GM21360 (cell line): ENCODE measurements around the gene HECW1.

Experiments used
- ATAC-seq: cut with Tn5 transposase; IDR thresholded peaks from one replicate; pipeline ENCODE4 v1.9.1; 2021; ENCODE audit warnings: mild to moderate bottlenecking, moderate library complexity; ENCODE audit not compliant: unreplicated experiment

The HECW1 gene

DNA sequence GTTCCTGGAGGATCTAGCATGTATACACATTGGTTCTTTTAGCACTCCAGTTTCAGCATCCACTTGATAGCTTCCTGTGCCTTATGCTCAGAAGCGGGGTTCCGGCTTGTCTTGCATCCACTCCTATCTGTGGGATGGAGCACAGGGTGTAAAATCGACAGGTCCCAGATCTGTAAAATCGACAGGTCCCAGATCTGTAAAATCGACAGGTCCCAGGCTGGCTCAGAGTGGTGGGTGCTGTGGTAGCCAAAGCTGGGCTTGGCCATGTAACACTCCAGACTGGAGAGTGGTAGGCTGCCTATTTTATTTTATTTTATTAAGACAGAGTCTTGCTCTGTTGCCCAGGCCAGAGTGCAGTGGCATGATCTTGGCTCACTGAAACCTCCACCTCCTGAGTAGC, 30.3 kb downstream of the HECW1 start:
- ATAC-seq, result no peak

DNA sequence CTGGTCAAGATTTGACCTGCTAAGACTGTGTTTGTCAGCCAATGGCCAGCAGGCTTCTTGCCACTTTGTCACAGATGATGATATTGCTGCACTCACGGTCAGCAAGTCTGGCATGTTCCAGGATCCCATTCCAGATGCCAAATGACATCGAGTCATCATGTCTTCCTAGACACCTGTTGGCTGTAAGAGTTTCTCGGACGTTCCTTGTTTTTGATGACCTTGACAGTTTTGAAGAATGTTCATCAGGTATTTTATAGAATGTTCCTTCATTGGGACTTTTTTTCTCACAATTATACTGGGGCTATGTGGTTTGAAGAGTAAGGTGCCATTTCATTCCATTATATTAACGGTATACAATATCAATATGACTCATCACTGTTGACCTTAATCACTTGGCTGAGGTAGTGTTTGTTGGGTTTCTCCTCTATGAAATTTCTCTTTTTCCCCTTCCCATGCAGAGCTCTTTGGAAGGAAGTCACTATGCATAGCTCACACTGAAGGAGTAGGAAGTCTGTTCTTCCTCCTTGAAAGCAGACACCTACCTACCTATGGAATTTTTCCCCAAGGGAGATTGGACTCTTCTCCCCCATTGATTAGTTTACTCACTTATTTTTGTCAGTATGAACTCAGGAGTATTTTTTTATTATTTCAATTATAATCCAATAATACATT, 31.6 kb downstream of the HECW1 start:
- no peak for ATAC-seq

DNA sequence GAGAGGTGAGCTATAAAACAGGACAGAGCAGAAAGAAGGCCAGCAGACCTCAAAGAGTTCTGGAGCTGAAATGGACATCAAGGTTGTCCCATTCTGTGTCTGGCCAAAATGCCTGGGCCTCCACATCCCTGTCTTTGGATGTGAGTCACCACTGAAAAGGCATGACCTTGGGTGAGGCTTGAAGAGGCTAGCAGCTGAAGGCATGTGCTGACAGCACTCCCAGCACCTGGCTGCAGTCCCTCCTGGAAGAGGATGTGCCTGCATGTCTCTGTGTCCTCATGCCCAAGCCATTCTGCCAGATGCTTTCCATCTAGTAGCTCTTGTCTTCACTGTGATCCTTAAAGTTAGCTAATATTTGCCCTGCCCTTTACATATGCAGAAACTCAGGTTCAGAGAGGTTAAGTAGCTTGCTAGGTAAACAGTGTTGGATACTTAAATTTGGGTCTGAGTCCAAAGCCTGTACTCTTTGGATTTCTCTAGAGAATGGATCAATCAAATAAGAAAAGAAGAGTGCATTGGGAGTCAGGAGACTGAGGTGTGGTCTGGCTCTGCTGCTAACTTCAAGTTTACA, 35.8 kb downstream of the HECW1 start:
- no peak for ATAC-seq

DNA sequence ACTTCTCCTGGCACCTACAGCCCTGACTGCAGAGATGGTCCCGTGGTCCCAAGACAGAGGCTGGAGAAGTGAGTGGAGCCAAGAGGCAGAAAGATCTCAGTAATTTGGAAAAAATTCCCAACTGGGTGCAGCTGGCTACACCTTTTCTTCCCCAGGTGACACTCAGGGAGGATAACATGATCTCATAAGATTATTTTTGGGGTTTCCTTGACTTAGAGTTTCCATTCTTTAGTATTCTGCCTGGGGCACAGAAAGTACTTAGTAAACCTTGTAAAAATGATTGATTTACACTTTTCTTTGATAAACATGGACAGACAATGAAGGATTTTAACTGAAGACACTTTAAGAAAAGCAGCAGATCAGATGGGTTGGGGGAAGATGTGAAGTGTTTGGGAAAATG, 38.6 kb downstream of the HECW1 start:
- ATAC-seq, result no peak

DNA sequence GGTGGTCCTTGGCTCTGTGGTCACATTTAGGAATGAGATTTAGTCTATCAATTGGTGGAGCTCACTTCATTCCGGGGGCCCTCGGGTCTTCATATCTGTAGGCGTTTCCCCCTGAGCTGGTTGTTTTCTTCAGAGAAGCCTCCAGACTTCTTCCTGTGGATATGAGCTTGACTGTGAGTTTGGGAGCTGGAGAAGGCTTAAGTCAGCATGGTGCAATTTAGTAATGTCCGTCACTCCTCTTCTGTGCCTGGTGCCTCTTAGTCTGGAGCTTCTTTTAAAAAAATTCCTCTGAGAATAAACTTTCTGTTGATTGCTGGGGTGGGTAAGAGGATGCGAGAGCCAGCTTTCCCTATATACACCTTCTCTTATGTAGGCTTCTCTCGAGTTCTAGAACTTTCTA, 40.2 kb downstream of the HECW1 start:
- no peak for ATAC-seq

DNA sequence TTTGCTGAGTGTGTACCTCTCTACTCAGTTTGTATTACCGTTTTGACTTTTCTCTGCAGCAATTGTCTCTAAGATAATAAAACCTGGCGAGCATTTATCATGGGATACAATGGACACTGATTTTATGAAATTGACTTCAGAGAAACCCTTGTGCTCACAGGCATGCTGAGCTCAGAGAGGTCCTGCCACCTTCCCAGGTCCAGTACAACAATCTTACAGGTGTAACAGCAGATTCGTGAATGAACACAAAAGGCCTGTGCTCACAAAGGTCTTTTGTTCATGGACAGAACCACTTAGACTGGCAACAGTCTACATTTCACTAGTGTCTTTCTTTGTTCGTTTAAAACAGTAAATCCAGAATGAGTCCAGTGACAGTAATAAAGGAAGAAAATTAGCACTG, 43.2 kb downstream of the HECW1 start:
- ATAC-seq, result no peak

DNA sequence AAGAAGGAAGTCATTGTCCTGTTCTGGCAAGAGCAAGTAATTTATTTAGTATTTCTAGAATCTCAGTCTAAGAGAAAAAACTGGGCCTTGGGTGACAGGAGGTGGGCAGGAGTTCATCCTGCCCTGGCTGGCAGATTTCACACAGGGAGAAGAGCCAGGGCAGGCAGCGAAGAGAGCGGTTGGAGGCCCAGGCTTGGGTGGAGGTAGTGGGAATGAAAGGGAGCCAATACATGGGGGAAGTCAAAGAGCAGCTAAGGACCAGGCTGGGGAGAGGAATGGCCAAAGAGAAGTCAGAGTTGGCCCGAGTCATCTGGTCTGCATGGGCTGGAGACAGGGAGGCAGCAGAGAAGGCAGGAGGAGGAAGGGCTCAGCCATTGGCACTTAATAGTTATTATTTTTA, 51.4 kb downstream of the HECW1 start:
- no peak for ATAC-seq

DNA sequence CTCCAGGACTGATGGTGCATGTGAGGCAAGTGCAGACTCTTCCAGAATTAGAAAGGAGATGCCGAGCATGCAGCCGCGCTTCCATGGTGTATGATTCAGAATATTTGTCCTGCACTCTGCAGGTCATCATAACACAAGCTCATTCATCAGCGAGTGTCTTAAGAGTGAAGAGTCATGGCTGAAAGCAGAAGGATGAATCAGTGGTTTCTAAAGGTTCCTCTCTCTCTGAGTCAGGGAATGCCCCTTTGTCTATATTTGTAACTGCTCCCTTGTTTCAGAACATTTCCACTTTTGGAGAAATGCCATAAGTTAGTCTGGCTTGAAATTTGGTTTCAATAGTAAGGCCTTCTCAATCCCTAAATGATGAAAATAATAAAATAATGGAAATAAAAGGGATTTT, 52.3 kb downstream of the HECW1 start:
- peak; percentile 96 for ATAC-seq

DNA sequence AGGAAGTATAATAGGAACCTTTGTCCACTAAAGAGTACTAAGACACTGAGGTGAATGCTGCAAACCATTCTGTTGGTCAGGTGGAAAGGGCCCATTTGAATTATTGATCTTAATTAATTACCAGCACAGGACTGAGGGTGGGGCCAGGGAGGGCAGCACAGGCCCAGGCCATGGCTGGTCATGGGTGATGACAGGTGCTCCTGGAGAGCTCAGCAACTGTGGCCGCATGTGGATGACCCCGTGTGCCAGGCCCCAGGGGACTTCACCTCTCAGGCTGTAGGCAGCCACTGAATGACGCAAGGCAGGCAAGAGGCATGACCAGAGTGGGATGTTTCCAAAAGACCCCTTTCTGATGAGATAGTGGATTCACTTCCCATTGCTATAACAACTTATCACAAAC, 54.2 kb downstream of the HECW1 start:
- ATAC-seq, result no peak

DNA sequence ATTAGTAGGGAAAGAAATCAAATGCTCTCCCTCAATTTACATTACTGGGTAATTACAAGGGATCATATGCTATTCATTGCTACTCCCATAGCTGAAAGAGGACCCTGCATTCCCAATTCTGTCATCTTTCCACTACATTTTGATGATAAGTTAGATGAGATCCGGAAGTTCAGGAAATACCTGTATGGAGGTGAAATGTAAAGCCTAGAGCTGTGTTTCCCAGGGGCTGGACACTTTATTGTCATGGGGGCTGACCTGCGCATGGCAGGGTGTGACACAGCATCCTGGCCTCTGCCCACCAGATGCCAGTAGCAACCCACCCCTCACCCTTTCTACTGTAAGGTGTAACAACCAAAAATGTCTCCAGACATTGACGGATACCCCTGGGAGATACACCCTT, 56.6 kb downstream of the HECW1 start:
- no peak for ATAC-seq

DNA sequence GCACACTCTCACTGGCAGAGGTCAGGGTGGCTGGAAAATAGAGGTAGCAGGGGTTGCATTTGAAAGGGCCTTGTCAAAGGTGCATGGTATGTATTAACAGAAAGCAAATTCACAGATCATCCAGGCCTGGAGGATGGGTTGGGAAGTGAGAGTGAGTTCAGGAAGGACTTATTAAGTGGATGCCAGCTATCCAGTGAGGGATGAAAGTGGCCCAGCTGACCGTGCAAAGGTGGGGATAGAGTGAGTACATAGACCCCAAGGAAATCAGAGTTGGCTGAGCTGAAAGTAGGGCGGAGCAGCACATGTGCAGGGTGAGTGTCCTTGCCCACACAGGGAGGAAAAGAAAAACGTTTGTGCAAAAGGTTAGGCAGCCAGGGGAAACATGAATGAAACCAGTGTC, 58.1 kb downstream of the HECW1 start:
- no peak for ATAC-seq

DNA sequence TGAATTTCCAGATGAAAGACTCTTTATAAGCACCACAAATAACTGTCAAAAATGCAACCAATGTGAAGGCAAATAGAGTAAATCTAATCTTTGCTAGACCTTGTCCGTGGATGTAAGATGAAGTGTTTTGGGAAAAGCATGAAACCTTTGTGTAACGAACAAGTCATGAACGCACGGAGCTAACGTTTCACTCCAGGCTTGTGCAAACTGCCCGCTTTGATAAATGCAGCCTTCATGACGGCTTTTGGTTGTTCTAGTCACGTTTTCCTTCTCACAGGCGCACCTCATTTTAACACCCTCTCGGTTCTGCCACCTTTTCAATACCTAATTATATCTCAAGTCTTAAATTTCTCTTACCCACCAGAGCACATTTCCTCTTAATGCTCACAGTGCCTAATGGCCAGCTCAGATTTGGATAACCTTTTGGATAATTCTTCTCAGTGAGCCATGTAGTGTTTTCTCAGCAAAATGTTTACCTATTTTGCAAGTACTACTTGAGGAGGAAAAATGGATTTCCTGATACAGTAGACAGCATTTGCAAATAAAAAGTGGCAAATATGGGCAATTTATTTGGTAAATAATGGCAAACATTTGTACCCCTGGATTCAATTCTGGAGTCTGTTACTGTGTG, 63.2 kb downstream of the HECW1 start:
- no peak for ATAC-seq

DNA sequence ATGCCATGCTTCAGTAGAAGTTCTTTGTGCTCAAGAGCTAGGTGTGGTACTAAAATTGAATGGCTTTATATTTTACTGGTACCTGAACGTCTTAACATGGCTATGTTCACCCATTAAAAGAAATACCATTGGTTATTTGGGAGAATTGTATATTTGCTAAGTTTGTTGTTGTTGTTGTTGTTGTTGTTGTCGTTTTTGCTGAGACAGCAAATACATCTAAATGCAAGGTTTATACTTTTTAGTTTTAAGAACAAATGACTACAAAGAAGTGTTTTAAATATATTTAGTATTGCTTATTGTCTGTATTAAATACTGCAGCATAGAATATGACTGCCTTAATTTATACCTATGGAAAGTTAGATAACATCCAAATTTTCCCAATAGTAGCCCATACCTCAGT, 66.9 kb downstream of the HECW1 start:
- no peak for ATAC-seq

DNA sequence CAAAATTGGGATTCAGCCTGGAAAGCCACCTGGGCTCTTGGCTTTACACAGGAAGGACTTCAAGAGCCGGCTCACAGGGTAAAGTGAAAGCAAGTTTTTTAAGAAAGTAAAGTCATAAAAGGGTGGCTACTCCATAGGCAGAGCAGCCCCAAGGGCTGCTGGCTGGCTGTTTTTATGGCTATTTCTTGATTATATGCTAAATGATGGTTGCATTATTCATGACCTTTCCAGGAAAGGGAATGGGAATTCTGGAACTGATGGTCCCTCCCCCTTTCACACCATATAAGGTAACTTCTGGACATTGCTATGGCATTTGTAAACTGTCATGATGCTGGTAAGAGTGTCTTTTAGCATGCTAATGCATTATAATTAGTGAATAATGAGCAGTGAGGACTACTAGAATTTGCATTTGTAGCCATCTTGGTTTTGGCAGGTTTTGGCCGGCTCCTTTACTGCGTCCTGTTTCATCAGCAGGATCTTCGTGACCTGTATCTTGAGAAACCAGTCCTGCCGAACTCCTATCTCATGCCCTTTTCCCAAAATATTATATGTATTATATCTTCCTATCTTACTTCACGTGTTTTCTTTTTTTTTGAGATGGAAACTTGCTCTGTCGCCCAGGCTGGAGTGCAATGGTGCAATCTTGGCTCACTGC, 80.5 kb downstream of the HECW1 start:
- no peak for ATAC-seq

DNA sequence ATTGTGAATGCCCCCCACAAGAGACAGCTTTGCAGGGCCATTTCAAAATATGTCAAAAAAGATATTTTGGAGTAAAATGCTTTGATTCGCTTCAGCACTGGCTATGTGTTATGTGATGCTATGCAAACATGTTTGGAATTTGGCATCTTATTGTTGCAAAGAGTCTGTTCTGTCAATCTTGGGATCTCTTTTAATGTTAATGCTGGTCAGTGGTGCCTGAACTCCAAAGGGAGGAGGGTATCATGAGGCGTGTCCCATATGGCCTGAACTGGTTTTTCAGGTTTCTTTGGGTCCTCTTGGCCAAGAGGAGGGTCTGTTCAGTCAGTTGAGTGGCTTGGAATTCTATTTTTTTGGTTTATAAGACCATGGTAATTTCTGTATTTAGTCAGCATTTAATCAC, 81.4 kb downstream of the HECW1 start:
- ATAC-seq, result no peak

DNA sequence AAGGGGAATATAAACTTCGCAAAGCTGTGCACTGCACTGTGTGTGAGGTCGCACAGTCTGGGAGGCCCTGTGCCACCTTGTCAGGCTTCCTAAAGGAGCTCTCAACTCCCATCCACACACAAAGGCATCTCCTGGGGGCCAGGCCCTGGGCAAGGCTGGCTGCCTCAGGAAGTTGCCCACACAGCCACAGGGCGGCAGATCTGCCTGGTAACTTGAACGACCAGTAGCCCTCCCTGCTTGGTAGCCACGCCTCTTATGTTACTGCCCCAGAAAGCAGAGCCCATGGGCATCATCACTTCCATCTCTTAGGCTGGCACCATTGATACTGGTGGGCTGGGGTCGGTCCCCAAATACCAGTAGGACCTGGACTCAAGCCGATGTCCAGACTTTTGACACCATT, 82.8 kb downstream of the HECW1 start:
- no peak for ATAC-seq

DNA sequence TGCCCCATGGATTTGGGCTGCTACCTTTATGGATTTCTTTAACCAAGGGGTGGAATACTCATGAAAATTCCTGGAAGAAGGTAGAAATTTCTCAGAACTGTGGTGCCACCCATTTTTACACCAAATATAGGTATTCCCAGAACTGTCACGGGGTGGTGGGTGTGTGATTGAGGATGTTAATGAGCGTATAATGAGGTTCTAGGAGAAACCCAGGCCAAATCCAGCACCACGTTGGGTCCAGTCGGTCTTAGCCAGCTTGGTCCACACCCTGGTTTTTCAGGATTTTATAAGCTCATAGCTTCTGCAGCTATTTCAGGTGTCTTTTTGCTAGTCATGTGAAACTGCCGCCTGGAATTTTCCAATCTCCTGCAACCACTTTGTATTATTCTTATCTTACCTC, 83.3 kb downstream of the HECW1 start:
- no peak for ATAC-seq

DNA sequence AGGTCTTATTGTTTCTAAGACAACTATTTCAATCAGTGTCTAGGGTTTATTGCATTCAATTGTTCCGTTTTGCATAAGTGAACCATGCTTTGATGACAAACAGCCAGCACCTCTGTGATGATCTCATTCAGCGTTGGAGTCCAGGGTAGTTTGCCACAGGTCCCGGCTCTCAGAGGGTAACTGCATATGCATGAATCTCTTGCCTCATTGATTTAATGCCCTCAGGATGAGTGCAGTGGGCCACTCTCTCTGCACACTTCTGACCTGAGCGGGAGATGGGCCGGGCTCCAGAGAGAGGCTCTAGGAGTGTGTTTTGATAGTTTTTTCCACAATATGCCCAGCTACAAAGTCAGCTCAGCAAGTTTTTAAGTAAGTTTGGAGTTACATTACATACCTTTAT, 83.9 kb downstream of the HECW1 start:
- ATAC-seq, result no peak

DNA sequence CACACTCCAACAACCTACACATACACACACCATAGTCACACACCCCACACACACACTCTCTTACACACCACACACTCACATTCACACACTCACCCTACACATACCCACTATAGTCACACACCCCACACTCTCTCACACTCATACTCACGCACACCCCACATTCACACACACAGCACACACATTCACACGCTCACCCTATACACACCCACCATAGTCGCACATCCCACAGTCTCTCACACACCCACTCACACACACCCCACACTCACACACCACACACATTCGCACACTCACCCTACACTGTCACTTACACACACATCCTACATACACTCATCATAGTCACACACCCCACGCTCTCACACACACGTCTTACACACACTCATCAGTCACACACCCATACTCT, 85.6 kb downstream of the HECW1 start:
- no peak for ATAC-seq

DNA sequence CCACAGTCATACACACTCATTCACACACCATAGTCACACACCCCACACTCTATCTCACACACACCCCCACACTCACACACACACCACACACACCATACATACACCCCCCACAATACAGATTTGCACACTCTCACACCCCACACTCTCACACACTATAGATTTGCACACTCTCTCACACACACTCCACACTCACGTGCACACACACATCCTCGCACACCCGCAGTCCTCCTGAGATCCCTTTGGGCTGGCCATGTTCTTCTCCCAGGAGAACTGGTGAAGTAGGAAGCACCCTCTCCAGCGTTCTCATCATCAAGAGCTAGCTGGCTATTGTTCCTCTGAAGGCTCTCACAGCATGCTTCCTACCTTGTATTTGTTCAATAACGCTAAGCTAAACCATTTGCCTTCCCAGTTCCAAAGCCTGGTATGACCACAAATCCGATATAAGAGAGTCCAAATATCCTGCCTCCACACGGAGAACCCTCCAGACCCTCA, 86.2 kb downstream of the HECW1 start:
- ATAC-seq, result no peak

DNA sequence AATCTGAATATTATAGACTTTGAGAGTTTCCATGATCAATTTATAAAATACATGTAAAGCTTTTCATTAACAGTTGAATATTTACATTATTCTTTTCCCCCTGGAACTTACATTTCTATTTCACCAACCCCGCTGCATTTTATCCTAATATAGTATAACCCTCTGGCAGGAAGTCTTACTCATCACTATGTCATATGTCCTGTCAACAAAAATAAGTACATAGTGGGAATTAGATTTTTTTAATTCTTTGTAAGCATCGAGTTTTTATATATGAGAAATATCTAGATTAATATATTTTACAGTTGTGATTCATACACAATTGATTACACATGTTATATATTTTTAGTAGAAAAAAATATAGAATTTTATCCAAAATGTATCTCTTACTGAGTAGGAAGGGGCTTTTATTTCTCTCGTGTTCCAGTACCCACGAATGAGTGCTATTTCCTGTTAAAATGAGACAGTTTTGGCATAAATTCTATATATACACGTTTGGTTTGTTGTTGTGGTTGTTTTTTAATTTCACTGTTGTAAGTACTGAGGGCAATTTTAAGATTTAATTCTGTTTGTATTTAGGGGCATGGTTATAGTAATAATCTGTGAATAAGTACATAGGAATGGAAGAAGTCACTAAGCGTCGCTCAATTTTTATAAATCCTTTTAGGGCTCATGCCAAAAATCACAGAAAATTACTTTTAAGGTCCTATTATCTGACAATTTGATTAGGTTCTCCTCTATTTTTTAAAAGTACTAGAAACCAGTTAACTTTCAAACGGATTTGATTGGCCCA, 87.1 kb downstream of the HECW1 start:
- no peak for ATAC-seq
